ENCODE data around the gene TDRD3.
"Not testable (repeated sequence)": the region's sequence is repeated elsewhere in the genome, so short reads cannot be mapped to it uniquely, and the experiment has no call there.

The TDRD3 gene

GRCh38 chr13:60398907-60399589 lies 2.0 kb downstream of the TDRD3 start:
- DNase-seq (ENCODE audit: low read depth), result no peak

GRCh38 chr13:60402022-60402421 lies 5.0 kb downstream of the TDRD3 start:
- no peak for DNase-seq (ENCODE audit: low read depth)

- DNase-seq (ENCODE audit: low read depth), result no peak
These were observed 10.1 kb downstream of the TDRD3 start for GRCh38 chr13:60407095-60407494.

DNA sequence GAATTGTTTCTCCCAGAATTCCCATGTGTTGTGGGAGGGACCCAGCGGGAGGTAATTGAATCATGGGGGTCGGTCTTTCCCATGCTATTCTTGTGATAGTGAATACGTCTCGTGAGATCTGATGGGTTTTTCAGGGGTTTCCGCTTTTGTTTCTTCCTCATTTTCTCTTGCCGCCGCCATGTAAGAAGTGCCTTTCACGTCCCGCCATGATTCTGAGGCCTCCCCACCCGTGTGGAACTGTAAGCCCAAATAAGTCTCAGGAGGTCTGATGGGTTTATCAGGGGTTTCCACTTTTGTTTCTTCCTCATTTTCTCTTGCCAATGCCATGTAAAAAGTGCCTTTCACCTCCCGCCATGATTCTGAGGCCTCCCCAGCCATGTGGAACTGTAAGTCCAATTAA lies 10.8 kb downstream of the TDRD3 start:
- not testable (repeated sequence) for DNase-seq (ENCODE audit: low read depth)

- DNase-seq (ENCODE audit: low read depth), result not testable (repeated sequence)
These were observed 12.7 kb downstream of the TDRD3 start for GRCh38 chr13:60409574-60410292.

- no peak for DNase-seq (ENCODE audit: low read depth)
These were observed 13.3 kb downstream of the TDRD3 start for GRCh38 chr13:60410299-60410698.

DNA sequence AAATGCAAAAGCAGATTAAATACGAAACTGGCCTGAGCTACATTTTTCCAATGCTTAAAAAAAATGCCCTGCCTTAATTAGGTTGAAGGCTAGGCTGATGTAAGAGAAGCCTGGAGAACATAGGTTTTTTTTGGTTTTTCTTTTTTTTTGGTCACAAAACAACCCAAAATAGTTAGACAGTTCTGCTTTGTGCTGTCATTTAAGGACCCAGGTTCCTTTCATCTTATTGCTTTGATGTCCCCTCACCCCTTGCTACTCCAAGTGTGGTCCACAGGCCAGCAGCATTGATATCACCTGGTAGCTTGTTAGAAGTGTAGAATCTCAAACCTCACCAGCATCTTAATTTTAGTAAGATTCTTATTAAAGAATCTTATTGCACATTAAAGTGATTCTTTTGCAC lies 14.4 kb downstream of the TDRD3 start:
- DNase-seq (ENCODE audit: low read depth), result no peak

DNA sequence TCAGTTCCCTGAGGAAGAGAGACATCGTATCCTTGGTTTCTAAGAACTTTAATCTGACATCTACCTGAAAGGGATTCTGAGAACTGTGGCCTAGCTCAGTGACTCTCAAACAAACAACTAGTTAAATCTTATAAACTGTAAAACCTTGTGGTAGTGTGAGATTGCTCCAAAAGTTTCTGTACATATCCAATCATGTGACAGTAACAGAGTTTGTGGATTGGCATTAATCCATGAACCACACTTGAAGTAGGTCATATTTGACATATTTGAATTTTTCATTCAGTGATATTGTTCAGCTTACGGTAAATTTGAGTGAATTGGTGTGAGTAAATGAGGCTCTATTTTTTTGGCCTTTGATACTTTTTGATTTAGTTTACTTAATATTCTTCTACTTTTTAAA lies 15.0 kb downstream of the TDRD3 start:
- no peak for DNase-seq (ENCODE audit: low read depth)

DNA sequence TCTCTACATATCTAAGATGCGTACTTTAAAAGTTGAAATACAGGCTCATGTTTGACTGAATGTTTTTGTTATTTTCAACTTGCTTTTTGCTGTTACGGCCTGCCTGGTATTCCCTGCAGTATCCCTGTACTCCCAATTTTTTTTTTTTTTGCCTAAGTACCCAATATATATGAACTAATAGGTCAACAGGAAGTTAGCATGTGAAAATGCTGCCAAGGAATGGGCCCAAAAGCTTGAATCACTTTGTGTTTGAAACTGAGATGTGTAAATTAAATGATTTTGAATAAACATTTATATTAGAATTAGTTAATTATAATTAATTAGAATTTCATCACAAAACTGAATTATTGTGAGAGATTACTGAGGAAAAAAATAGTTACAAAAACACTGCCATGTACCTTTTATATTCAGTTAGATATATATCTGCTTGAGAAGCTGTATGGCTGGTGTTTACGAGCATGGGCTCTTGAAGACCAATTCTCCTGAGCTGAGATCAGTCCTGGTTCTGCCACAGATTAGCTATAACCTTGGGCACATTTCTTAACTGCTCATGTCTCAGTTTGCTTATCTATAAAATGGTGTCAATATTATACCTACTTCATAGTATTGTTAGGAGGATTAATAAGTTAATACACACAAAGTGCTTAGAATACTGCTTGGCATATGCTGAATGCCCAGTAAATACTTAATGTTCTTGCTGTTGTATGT lies 16.0 kb downstream of the TDRD3 start:
- DNase-seq (ENCODE audit: low read depth), result no peak

DNA sequence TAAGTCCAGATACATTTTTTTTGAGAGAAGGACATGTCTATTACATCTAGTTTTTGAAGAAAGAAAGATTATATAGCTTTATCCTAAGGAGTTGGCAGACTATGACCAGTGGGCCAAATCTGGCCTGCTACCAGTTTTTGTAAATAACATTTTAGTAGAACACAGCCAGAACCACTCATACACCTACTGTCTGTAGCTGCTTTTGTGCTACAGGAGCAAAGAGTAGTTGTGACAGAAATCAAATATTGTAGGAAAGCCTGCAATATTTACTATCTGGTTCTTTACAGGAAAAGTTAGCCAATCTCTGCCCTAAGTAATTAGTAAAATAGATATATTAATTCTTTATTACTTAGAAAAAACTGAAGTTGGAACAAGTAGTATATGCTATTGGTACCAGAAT lies 17.2 kb downstream of the TDRD3 start:
- no peak for DNase-seq (ENCODE audit: low read depth)

GRCh38 chr13:60417734-60418133 lies 20.7 kb downstream of the TDRD3 start:
- no peak for DNase-seq (ENCODE audit: low read depth)

DNA sequence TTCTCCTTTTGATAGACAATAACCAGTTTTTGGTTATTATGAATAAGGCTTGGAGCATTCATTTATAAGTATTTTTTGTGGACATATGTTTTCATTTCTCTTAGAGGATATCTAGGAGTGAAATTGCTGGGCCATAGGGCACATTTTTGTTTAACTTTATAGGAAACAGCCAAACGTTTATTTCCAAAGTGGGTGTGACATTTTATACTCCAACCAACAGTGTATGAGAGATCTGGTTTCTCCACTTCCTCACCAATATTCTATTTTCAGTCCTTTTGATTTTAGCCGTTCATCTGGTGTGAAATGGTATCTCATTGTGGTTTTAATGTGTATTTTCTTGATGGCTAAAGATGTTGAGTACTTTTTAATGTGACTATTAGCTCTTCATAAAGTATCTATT lies 21.9 kb downstream of the TDRD3 start:
- DNase-seq (ENCODE audit: low read depth), result no peak

- no peak for DNase-seq (ENCODE audit: low read depth)
These were observed 28.3 kb downstream of the TDRD3 start for GRCh38 chr13:60425332-60425731.

DNA sequence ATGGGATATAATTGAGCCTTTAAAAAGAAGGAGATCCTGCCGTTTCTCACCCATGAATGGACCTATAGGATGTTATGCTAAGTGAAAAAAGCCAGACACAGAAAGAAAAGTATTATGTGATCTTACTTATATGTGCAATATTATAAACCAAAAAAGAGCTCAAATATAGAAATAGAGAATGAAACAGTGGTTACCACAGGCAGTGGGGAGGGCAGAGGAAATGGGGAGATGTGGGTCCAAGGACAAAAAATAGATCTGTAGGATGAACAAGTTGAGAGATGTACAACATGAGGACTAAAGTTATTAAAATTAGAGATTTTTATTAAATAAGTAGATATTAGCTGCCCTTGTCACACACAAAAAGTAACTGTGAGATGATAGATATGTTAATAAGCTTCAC lies 29.1 kb downstream of the TDRD3 start:
- no peak for DNase-seq (ENCODE audit: low read depth)

DNA sequence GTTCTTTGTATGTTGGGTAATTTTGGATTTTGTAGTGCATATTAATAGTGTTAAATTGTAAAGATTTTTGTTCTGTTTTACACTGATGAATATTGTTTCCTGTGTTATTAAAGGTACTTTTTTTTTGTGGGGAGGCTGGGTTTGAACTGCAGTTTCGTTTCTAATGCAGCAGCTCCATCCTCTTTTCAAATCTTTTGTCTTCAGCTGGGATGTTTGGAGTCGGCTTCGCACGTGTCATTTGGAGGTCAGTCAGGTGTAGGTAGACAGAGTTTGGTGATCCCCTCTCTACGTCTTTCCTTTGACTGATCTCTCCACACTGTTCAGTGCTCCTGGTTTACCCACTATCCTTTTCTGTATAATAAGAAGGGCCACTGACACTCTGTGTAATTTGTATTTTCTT lies 30.3 kb downstream of the TDRD3 start:
- no peak for DNase-seq (ENCODE audit: low read depth)

GRCh38 chr13:60431108-60431700 lies 34.2 kb downstream of the TDRD3 start:
- no peak for DNase-seq (ENCODE audit: low read depth)

GRCh38 chr13:60433505-60433904 lies 36.5 kb downstream of the TDRD3 start:
- no peak for DNase-seq (ENCODE audit: low read depth)

DNA sequence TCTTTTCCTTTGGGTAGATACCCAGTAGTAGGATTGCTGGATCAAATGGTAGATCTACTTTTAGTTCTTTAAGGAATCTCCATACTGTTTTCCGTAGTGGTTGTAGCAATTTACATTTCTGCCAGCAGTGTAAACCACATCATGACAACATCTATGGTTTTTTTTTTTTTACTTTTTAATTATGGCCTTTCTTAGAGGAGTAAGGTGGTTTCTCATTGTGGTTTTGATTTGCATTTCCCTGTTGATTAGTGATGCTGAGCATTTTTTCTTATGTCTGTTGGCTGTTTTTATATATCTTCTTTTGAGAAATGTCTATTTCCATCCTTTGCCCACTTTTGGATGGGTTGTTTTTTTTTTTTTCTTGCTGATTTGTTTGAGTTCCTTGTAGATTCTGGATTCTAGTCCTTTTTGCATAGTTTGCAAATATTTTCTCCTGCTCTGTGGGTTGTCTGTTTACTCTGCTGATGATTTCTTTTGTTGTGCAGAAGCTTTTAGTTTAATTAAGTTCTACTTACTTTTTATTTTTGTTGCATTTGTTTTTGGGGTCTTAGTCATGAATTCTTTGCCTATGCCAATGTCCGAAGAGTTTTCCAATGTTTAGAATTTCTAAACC lies 38.8 kb downstream of the TDRD3 start:
- no peak for DNase-seq (ENCODE audit: low read depth)

DNA sequence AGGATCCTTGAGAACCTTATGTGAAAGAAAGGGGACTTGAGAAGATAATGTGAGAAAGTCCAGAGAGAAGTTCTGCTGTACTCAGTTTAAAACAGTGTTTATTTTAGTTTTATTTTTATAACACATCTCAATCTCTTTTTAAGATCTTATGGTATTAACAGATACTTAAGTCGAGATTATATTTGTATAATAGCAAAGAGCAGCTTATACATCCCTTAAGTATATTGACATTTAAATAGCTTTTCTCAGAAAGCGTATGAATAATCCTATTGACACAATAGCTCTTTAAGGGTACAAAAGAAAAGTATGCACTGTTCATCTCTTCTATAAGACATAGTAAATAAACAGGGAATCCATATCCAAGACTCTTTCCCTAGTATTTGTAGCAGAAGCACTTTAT lies 42.2 kb downstream of the TDRD3 start:
- no peak for DNase-seq (ENCODE audit: low read depth)

GRCh38 chr13:60441761-60442160 lies 44.7 kb downstream of the TDRD3 start:
- DNase-seq (ENCODE audit: low read depth), result no peak

- no peak for DNase-seq (ENCODE audit: low read depth)
These were observed 52.0 kb downstream of the TDRD3 start for GRCh38 chr13:60448907-60449510.

- DNase-seq (ENCODE audit: low read depth), result no peak
These were observed 56.5 kb downstream of the TDRD3 start for GRCh38 chr13:60453490-60453889.

Measured in activated T-helper 1 cell treated with Interleukin-2 at 50 U/mL for 16 hours (primary cell).